ENCODE measurements around the gene TNFAIP8.

Gene TNFAIP8

GRCh38 chr5:119318256-119318894, 37.4 kb upstream of the TNFAIP8 start:
- no peak overlapping the region for H3K27ac ChIP-seq
- no peak for TF ChIP-seq CTCF (IDR thresholded peaks at IDR 0.05; ENCODE audit: low read depth, low read length, missing control alignments)
- no peaks in the 10 kb centered on the region for H3K27me3 ChIP-seq (replicated peaks)
- no peaks in the 10 kb centered on the region for H3K36me3 ChIP-seq (replicated peaks)
- no peak overlapping the region for H3K4me3 ChIP-seq (ENCODE audit: low read depth, low read length)
- in situ Hi-C loops (cut with HindIII; ENCODE audit: low pct_ligation_motif_present, low sequenced_read_pairs), result no loop called here
- no peak for DNase-seq

- H3K4me3 ChIP-seq (ENCODE audit: low read depth, low read length), result no peak overlapping the region
- no peak for TF ChIP-seq CTCF (IDR thresholded peaks at IDR 0.05; ENCODE audit: low read depth, low read length, missing control alignments)
- no peaks in the 10 kb centered on the region for H3K36me3 ChIP-seq (replicated peaks)
- H3K27me3 ChIP-seq (replicated peaks), result no peaks in the 10 kb centered on the region
- no peak overlapping the region for H3K27ac ChIP-seq
- in situ Hi-C loops (cut with HindIII; ENCODE audit: low pct_ligation_motif_present, low sequenced_read_pairs), result no loop called here
- no peak for DNase-seq
Measured at GRCh38 chr5:119319401-119319800, 36.4 kb upstream of the TNFAIP8 start.

GRCh38 chr5:119319890-119320289, 35.9 kb upstream of the TNFAIP8 start:
- DNase-seq, result no peak
- no peaks in the 10 kb centered on the region for H3K36me3 ChIP-seq (replicated peaks)
- no peak for TF ChIP-seq CTCF (IDR thresholded peaks at IDR 0.05; ENCODE audit: low read depth, low read length, missing control alignments)
- no peak overlapping the region for H3K4me3 ChIP-seq (ENCODE audit: low read depth, low read length)
- in situ Hi-C loops (cut with HindIII; ENCODE audit: low pct_ligation_motif_present, low sequenced_read_pairs), result no loop called here
- H3K27me3 ChIP-seq (replicated peaks), result no peaks in the 10 kb centered on the region
- H3K27ac ChIP-seq, result no peak overlapping the region

- H3K27ac ChIP-seq, result no peak overlapping the region
- in situ Hi-C loops (cut with HindIII; ENCODE audit: low pct_ligation_motif_present, low sequenced_read_pairs), result no loop called here
- DNase-seq, result no peak
Measured at GRCh38 chr5:119321569-119322311, 34.1 kb upstream of the TNFAIP8 start.

GRCh38 chr5:119322312-119322947, 33.4 kb upstream of the TNFAIP8 start:
- TF ChIP-seq CTCF (IDR thresholded peaks at IDR 0.05; ENCODE audit: low read depth, low read length, missing control alignments), result no peak
- in situ Hi-C loops (cut with HindIII; ENCODE audit: low pct_ligation_motif_present, low sequenced_read_pairs), result no loop called here
- Histone ChIP-seq H3K27ac (no peak overlapping the region), H3K4me3 (ENCODE audit: low read depth, low read length) (no peak overlapping the region), H3K27me3 (replicated peaks) (no peaks in the 10 kb centered on the region), H3K36me3 (replicated peaks) (no peaks in the 10 kb centered on the region)
- DNase-seq, result no peak

More at GRCh38 chr5:119321569-119322311, 34.1 kb upstream of the TNFAIP8 start:
- no peaks in the 10 kb centered on the region for H3K36me3 ChIP-seq (replicated peaks)
- no peaks in the 10 kb centered on the region for H3K27me3 ChIP-seq (replicated peaks)
- no peak for TF ChIP-seq CTCF (IDR thresholded peaks at IDR 0.05; ENCODE audit: low read depth, low read length, missing control alignments)
- H3K4me3 ChIP-seq (ENCODE audit: low read depth, low read length), result no peak overlapping the region

All from brain microvascular endothelial cell (primary cell).